GM12878 (cell line): ENCODE results near the gene MEIS2. TPM values are rescaled to one million over a fixed set of nuclear protein-coding genes. Genes with fewer than 3 reads are reported as not detected.

Source experiments
- ATAC-seq: fragments of 200-7000 bp; cut with Tn5 transposase; 3 replicates; pipeline ENCODE4 v1.9.1; 2020; ENCODE audit warnings: mild to moderate bottlenecking, moderate library complexity
- BruUV-seq: library from RNA; stranded (reverse); fragments of 400-500 nt; replicated peaks from 2 replicates; lab custom pipeline; 2021; lab: Mats Ljungman, UMichigan
- CTCF ChIA-PET: fragments of 300-600 bp; sonication (Branson Sonifier 250); formaldehyde crosslinking; extraction: SDS; loops from one replicate; lab custom pipeline; 2021; ENCODE audit warnings: inconsistent platforms; lab: Yijun Ruan, JAX
- POLR2A ChIA-PET: fragments of 350-600 bp; formaldehyde crosslinking; extraction: SDS; loops from one replicate; lab custom pipeline; 2021; ENCODE audit warnings: inconsistent platforms; lab: Charles Lee
- RAD21 ChIA-PET: fragments of 300-600 bp; sonication (Branson Sonifier 250); formaldehyde crosslinking; loops from one replicate; lab custom pipeline; 2023; ENCODE audit warnings: antibody characterized with exemption; ENCODE audit not compliant: unreplicated experiment; lab: Charles Lee
- SMC1A ChIA-PET: fragments of 300-600 bp; sonication (Branson Sonifier 250); formaldehyde crosslinking; loops from one replicate; lab custom pipeline; 2023; ENCODE audit not compliant: unreplicated experiment, uncharacterized antibody; lab: Charles Lee
- DNase-seq: peaks from one replicate; pipeline ENCODE4 v3.0.0-alpha.2; 2011; ENCODE audit warnings: low read depth, low spot score
- FAIRE-seq: peaks from 3 replicates; lab custom pipeline; 2011; peaks lifted over from hg19 to GRCh38; lab: Jason Lieb, UNC
- H2AFZ ChIP-seq: 2 replicates; pipeline ENCODE4 v1.6.0; 2011; ENCODE audit warnings: low read depth, low read length, control low read depth; ENCODE audit not compliant: control insufficient read depth
- H3K27ac ChIP-seq: 2 replicates; pipeline ENCODE4 v1.5.1; 2011; ENCODE audit warnings: control low read depth; ENCODE audit not compliant: control insufficient read depth, insufficient read depth
- H3K27me3 ChIP-seq, 2 experiments: replicated peaks in 1 of 2; 2 replicates each; pipeline versions ENCODE4 v1.6.0 to v1.6.1; 2011; ENCODE audit warnings: low read length in 1 of 2; ENCODE audit not compliant: control insufficient read depth in 2 of 2, insufficient read depth in 2 of 2
- H3K36me3 ChIP-seq, 2 experiments: 2 replicates each; pipeline ENCODE4 v1.5.1; 2011; ENCODE audit warnings: low read length in 1 of 2; ENCODE audit not compliant: control insufficient read depth in 2 of 2, insufficient read depth in 2 of 2
- H3K4me1 ChIP-seq: 2 replicates; pipeline ENCODE4 v1.6.1; 2011; ENCODE audit warnings: mild to moderate bottlenecking, low read length, moderate library complexity, mixed read lengths; ENCODE audit not compliant: control insufficient read depth, insufficient read depth
- H3K4me2 ChIP-seq: 2 replicates; pipeline ENCODE4 v1.6.0; 2011; ENCODE audit warnings: control low read depth; ENCODE audit not compliant: control insufficient read depth, insufficient read depth
- H3K4me3 ChIP-seq: fragments of 200-600 bp; sonication (generic); 2 replicates; pipeline ENCODE4 v1.5.1; 2016
- H3K79me2 ChIP-seq: 2 replicates; pipeline ENCODE4 v1.6.0; 2011; ENCODE audit warnings: low read length; ENCODE audit not compliant: control insufficient read depth, insufficient read depth
- H3K9ac ChIP-seq: 2 replicates; pipeline ENCODE4 v1.8.0; 2011; ENCODE audit warnings: low read length, control low read depth, mixed read lengths; ENCODE audit not compliant: control insufficient read depth, insufficient read depth
- H3K9me3 ChIP-seq: replicated peaks from 3 replicates; pipeline ENCODE4 v1.5.1; 2011; ENCODE audit warnings: mild to moderate bottlenecking, low read length; ENCODE audit not compliant: control insufficient read depth, insufficient read depth
- H4K20me1 ChIP-seq: 2 replicates; pipeline ENCODE4 v1.6.0; 2011; ENCODE audit not compliant: control insufficient read depth, insufficient read depth
- CEBPZ ChIP-seq: fragments of 150-350 bp; IDR thresholded peaks from 2 replicates; pipeline ENCODE4 v1.6.1; 2016; ENCODE audit warnings: low read depth, low read length
- IRF4 ChIP-seq: IDR thresholded peaks from 2 replicates; pipeline ENCODE4 v1.6.1; 2011; ENCODE audit warnings: low read depth, low read length
- MTA2 ChIP-seq: fragments of 450-650 bp; IDR thresholded peaks from 2 replicates; pipeline ENCODE4 v1.6.1; 2016; ENCODE audit warnings: low read depth, mild to moderate bottlenecking, moderate library complexity
- POLR2AphosphoS2 ChIP-seq: IDR thresholded peaks from 2 replicates; pipeline ENCODE4 v1.6.1; 2011; ENCODE audit warnings: low read depth, mild to moderate bottlenecking, low read length, improper control_type of control experiment, moderate library complexity
- YY1 ChIP-seq: IDR thresholded peaks from 2 replicates; pipeline ENCODE4 v1.6.1; 2011; ENCODE audit warnings: low read depth, mild to moderate bottlenecking, low read length
- ZBED1 ChIP-seq: IDR thresholded peaks from 2 replicates; pipeline ENCODE4 v1.6.1; 2016; ENCODE audit warnings: borderline replicate concordance
- ZSCAN29 ChIP-seq: fragments of 450-650 bp; IDR thresholded peaks from 2 replicates; pipeline ENCODE4 v1.6.1; 2017; ENCODE audit warnings: mild to moderate bottlenecking, moderate library complexity
- in situ Hi-C: fragments of 300-500 bp; cut with MboI; formaldehyde crosslinking; loops from 9 replicates; pipeline ENCODE4 v1.14.3; 2018; ENCODE audit warnings: mixed read lengths
- intact Hi-C: fragments of 100-400 bp; cut with micrococcal nuclease; formaldehyde crosslinking; loops from one replicate; pipeline ENCODE4 v1.14.2; 2022; ENCODE audit not compliant: unreplicated experiment
- polyA plus RNA-seq, 11 experiments: library from polyadenylated mRNA; depleted of rRNA in 4 of 11; unstranded in 6 of 11; stranded (reverse) in 5 of 11; fragments of >200 nt; fragmentation: Nextera tagmentation in 4 of 11; fragmentation: Illumina TruSeq in 1 of 11; extraction: Ambion mirVana in 4 of 11; extraction: Trizol in 1 of 11; gene quantifications; 1 replicate in 1 of 11; 2 replicates in 10 of 11; pipeline versions ENCODE4 v1.2.1 to v1.2.3, GENCODE V29; 2011 to 2016; ENCODE audit warnings: inconsistent platforms in 2 of 11, missing spikeins in 2 of 11, low read depth in 1 of 11
- total RNA-seq, 4 experiments: library from RNA; depleted of rRNA in 3 of 4; stranded (reverse); fragments of >200 nt in 3 of 4; fragmentation: Illumina TruSeq in 1 of 4; extraction: Trizol in 1 of 4; gene quantifications; 2 replicates each; pipeline versions ENCODE4 v1.2.1 to v1.2.3, GENCODE V29; 2013 to 2021

Gene MEIS2
- total and polyA plus RNA-seq, 10 of the 15 experiments (the other 5 are each of a cell fraction or from before 2014, with no cell fraction given), result 9.2 to 54.0 (median 20.4) TPM

- H3K4me1 ChIP-seq, result no peaks in the 10 kb centered on the region
- H3K4me3 ChIP-seq, result no peak overlapping the region
- no peaks in the 10 kb centered on the region for H3K36me3 ChIP-seq
- ChIA-PET POLR2A (interaction anchor here (1.1 kb wide), 1 partner anchor 11 kb away, joined by 3 read pairs; no protein-coding TSS in a partner anchor), CTCF (interaction anchor here (1.3 kb wide), 1 partner anchor 346 kb away, joined by 5 read pairs; no protein-coding TSS in a partner anchor), RAD21 (no interaction called here)
- BruUV-seq, result no TSS peak
- H3K4me2 ChIP-seq, result no peak overlapping the region
- no peak overlapping the region for H3K9ac ChIP-seq
- H2AFZ ChIP-seq, result no peak overlapping the region
- H3K9me3 ChIP-seq, result no peaks in the 10 kb centered on the region
- intact Hi-C loops, result no loop called here
- FAIRE-seq (no peak), DNase-seq (no peak), ATAC-seq (no peak)
- no peaks in the 10 kb centered on the region for H3K79me2 ChIP-seq
- no peak overlapping the region for H3K27ac ChIP-seq
- in situ Hi-C loops, result no loop called here
- TF ChIP-seq CEBPZ, result no peak
- TF ChIP-seq YY1, result no peak
- TF ChIP-seq ZBED1, result no peak
- TF ChIP-seq IRF4, result no peak
- TF ChIP-seq MTA2, result no peak
- TF ChIP-seq ZSCAN29, result no peak
- TF ChIP-seq POLR2AphosphoS2, result no peak
- TF ChIP-seq, all 136 proteins: peak for 0
- H4K20me1 ChIP-seq, result no peaks in the 10 kb centered on the region
- H3K27me3 ChIP-seq, result no peaks in the 10 kb centered on the region; a peak in 1 of 4 replicates
- SMC1A ChIA-PET, result no interaction called here
Measured at GRCh38 chr15:36845270-36845669, 255.1 kb downstream of the MEIS2 start.
